Measurements from ENCODE around the gene SEZ6.

- TF ChIP-seq EZH2 (IDR thresholded peaks at IDR 0.05; ENCODE audit: insufficient read depth, low read length) (no peak), CTCF (IDR thresholded peaks at IDR 0.05; ENCODE audit: insufficient read depth, low read depth, low read length) (no peak)
Observed at GRCh38 chr17:29050176-29050575, 44.3 kb upstream of the SEZ6 start.
